ENCODE results near the gene CAPN13.

GRCh38 chr2:30731706-30732105 lies 75.5 kb downstream of the CAPN13 start:
- TF ChIP-seq CTCF (IDR thresholded peaks at IDR 0.05; ENCODE audit: low read depth, low read length) = no peak
- TF ChIP-seq EZH2phosphoT487 (IDR thresholded peaks at IDR 0.05; ENCODE audit: low read depth) = no peak

Measured in OCI-LY3 (cell line).